ENCODE results near the gene KCNK4. TPM values are rescaled to one million over a fixed set of nuclear protein-coding genes. Genes with fewer than 3 reads are reported as not detected.

Gene KCNK4
- total RNA-seq, 1 experiment from 2014 or later, result not detected

- DNase-seq (ENCODE audit: low spot score), result no peak
Observed at GRCh38 chr11:64343767-64344559, 52.9 kb downstream of the KCNK4 start.

- DNase-seq (ENCODE audit: low spot score), result no peak
Observed at GRCh38 chr11:64344787-64345186, 53.7 kb downstream of the KCNK4 start.

- DNase-seq (ENCODE audit: low spot score), result no peak
Observed at GRCh38 chr11:64347193-64347867, 56.2 kb downstream of the KCNK4 start.

GRCh38 chr11:64348383-64349024, 57.4 kb downstream of the KCNK4 start:
- no peak for DNase-seq (ENCODE audit: low spot score)

GRCh38 chr11:64349025-64349387, 57.9 kb downstream of the KCNK4 start:
- no peak for DNase-seq (ENCODE audit: low spot score)

- DNase-seq (ENCODE audit: low spot score), result no peak
Observed at GRCh38 chr11:64349404-64349803, 58.3 kb downstream of the KCNK4 start.

Small RNAs within 50 kb of the gene (small RNA-seq; reads per million reads assigned to genes)
- gene MIR7155 (not detected), gene RF00019 (not detected)

Other genes with a start within 250 kb of the KCNK4 start
- gene MACROD1, start 125.2 kb upstream of the KCNK4 start, total RNA-seq (2014; rRNA removed; shearing (Covaris generic)), result 184 and 226 TPM in 2 replicates
- 342 and 388 TPM in 2 replicates for gene STIP1, start 105.1 kb upstream of the KCNK4 start, total RNA-seq (2014; rRNA removed; shearing (Covaris generic))
- gene FERMT3, start 84.6 kb upstream of the KCNK4 start, total RNA-seq (2014; rRNA removed; shearing (Covaris generic)), result 5.3 and 5.9 TPM in 2 replicates
- 112 and 126 TPM in 2 replicates for gene TRPT1, start 65.1 kb upstream of the KCNK4 start, total RNA-seq (2014; rRNA removed; shearing (Covaris generic))
- 224 and 226 TPM in 2 replicates for gene NUDT22, start 65.0 kb upstream of the KCNK4 start, total RNA-seq (2014; rRNA removed; shearing (Covaris generic))
- gene DNAJC4, start 60.8 kb upstream of the KCNK4 start, total RNA-seq (2014; rRNA removed; shearing (Covaris generic)), result 19.5 and 23.5 TPM in 2 replicates
- gene VEGFB, start 56.7 kb upstream of the KCNK4 start, total RNA-seq (2014; rRNA removed; shearing (Covaris generic)), result 49.2 and 53.7 TPM in 2 replicates
- 241 and 259 TPM in 2 replicates for gene FKBP2, start 50.2 kb upstream of the KCNK4 start, total RNA-seq (2014; rRNA removed; shearing (Covaris generic))
- 643 and 699 TPM in 2 replicates for gene PPP1R14B, start 44.4 kb upstream of the KCNK4 start, total RNA-seq (2014; rRNA removed; shearing (Covaris generic))
- gene PLCB3, start 39.8 kb upstream of the KCNK4 start, total RNA-seq (2014; rRNA removed; shearing (Covaris generic)), result 130 and 137 TPM in 2 replicates
- 159 and 160 TPM in 2 replicates for gene BAD, start 6.6 kb upstream of the KCNK4 start, total RNA-seq (2014; rRNA removed; shearing (Covaris generic))
- gene GPR137, start 5.5 kb upstream of the KCNK4 start, total RNA-seq (2014; rRNA removed; shearing (Covaris generic)), result 23.9 and 36.5 TPM in 2 replicates
- gene CATSPERZ, start 9.1 kb downstream of the KCNK4 start, total RNA-seq (2014; rRNA removed; shearing (Covaris generic)), result 1.4 and 2.3 TPM in 2 replicates
- 180 TPM in 2 replicates for gene ESRRA, start 14.2 kb downstream of the KCNK4 start, total RNA-seq (2014; rRNA removed; shearing (Covaris generic))
- gene TRMT112, start 26.3 kb downstream of the KCNK4 start, total RNA-seq (2014; rRNA removed; shearing (Covaris generic)), result 503 and 525 TPM in 2 replicates
- 254 and 276 TPM in 2 replicates for gene PRDX5, start 26.8 kb downstream of the KCNK4 start, total RNA-seq (2014; rRNA removed; shearing (Covaris generic))
- gene CCDC88B, start 48.9 kb downstream of the KCNK4 start, total RNA-seq (2014; rRNA removed; shearing (Covaris generic)), result 11.4 and 12.8 TPM in 2 replicates
- gene RPS6KA4, start 67.9 kb downstream of the KCNK4 start, total RNA-seq (2014; rRNA removed; shearing (Covaris generic)), result 149 and 158 TPM in 2 replicates